ENCODE results near the gene ENC1.

The ENC1 gene

GRCh38 chr5:74626386-74627222 is 13.9 kb downstream of the ENC1 start:
- TF ChIP-seq POU2F2 (IDR thresholded peaks at IDR 0.05; ENCODE audit: low read depth, low read length), result no peak
- 0 out of 2 replicates have a peak, but pooled peaks have one; percentile 43 for TF ChIP-seq POLR2AphosphoS5 (IDR thresholded peaks at IDR 0.05; ENCODE audit: low read depth, low read length)
- no peak for TF ChIP-seq TAF1 (IDR thresholded peaks at IDR 0.05; ENCODE audit: low read depth, low read length)
- no peak for TF ChIP-seq POLR2A (IDR thresholded peaks at IDR 0.05; ENCODE audit: low read depth, low read length)
- DNase-seq (ENCODE audit: insufficient read length, low spot score) (no peak), FAIRE-seq (no peak)

DNA sequence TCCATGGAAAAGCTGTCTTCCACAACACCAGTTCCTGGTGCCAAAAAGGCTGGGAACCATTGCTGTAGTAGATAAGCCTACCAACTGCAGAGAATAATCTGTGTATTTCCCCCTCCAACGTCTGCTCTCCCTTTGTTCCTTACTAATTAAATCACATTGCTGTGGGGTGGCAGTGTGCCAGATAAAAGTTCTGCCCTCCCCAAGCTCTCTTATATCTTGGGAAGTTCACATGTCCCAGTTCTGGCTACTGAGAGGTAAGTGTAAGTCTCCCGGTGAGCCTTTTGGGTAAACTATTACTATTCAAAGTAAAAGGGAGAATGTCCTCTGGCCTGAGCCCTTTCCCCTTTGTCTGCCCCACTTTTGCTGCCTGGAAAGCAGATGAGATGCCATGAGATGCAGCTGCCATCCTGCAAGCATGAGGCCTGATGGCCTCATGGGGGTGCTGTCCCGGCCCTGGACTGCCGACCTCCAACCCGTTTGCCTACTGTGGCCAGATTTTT is 14.7 kb downstream of the ENC1 start:
- TF ChIP-seq PAX5 (IDR thresholded peaks at IDR 0.05; ENCODE audit: insufficient read depth, low read length, severe bottlenecking) (no peak), POLR2A (IDR thresholded peaks at IDR 0.05; ENCODE audit: low read depth, low read length) (no peak), POU2F2 (IDR thresholded peaks at IDR 0.05; ENCODE audit: low read depth, low read length) (no peak), SPI1 (IDR thresholded peaks at IDR 0.05; ENCODE audit: low read depth, low read length) (no peak), POLR2AphosphoS5 (IDR thresholded peaks at IDR 0.05; ENCODE audit: low read depth, low read length) (no peak), TAF1 (IDR thresholded peaks at IDR 0.05; ENCODE audit: low read depth, low read length) (no peak)
- DNase-seq (ENCODE audit: insufficient read length, low spot score), result no peak
- FAIRE-seq, result no peak

DNA sequence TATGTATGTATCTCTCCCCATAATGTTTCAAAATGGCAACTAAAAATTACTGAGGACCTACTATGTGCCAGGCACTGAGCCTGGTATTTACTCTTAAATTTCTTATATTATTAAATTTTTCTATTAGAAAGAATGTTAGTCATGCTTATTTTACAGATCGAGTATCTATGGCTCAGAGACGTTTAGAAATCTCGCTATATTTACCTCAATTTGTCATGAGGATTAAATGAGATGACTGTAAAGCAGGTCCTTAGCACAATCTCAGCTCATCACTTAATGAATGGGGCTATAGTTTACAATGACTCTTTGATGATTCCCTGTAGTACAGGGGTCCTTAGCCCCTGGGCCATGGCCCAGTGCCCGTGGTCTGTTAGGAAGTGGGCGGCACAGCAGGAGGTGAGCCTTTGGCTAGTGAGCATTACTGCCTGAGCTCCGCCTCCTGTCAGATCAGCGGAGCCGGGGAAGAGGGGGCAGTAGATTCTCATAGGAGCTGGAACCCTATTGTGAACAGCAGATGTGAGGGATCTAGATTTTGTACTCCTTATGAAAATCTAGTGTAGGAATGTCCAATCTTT is 15.5 kb downstream of the ENC1 start:
- DNase-seq (ENCODE audit: insufficient read length, low spot score), result no peak
- no peak for FAIRE-seq
- TF ChIP-seq PAX5 (IDR thresholded peaks at IDR 0.05; ENCODE audit: insufficient read depth, low read length, severe bottlenecking) (no peak), POU2F2 (IDR thresholded peaks at IDR 0.05; ENCODE audit: low read depth, low read length) (no peak), TAF1 (IDR thresholded peaks at IDR 0.05; ENCODE audit: low read depth, low read length) (no peak), POLR2AphosphoS5 (IDR thresholded peaks at IDR 0.05; ENCODE audit: low read depth, low read length) (no peak), POLR2A (IDR thresholded peaks at IDR 0.05; ENCODE audit: low read depth, low read length) (no peak), SPI1 (IDR thresholded peaks at IDR 0.05; ENCODE audit: low read depth, low read length) (no peak)

DNA sequence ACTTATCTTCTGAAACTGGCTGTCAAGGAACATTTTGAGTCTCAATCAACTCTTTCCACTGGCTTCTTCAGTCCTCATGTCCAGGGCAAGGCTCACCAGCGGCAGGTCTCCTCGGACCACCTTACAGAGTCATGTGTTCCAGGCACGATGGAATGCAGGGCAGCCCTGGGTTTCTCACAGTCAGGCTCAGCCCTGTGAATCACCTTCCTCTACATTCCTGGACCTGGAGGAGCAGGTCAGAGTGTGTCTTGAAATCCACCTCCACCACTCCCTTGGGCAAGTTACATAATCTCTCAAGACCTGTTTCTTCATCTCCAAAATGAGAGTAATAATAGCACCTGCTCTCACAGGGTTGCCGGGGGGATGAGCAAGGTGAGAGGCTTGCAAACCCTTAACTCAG is 16.0 kb downstream of the ENC1 start:
- TF ChIP-seq POU2F2 (IDR thresholded peaks at IDR 0.05; ENCODE audit: low read depth, low read length), result no peak
- TF ChIP-seq PAX5 (IDR thresholded peaks at IDR 0.05; ENCODE audit: insufficient read depth, low read length, severe bottlenecking), result no peak
- no peak for TF ChIP-seq POLR2AphosphoS5 (IDR thresholded peaks at IDR 0.05; ENCODE audit: low read depth, low read length)
- no peak for TF ChIP-seq TAF1 (IDR thresholded peaks at IDR 0.05; ENCODE audit: low read depth, low read length)
- no peak for TF ChIP-seq SPI1 (IDR thresholded peaks at IDR 0.05; ENCODE audit: low read depth, low read length)
- TF ChIP-seq POLR2A (IDR thresholded peaks at IDR 0.05; ENCODE audit: low read depth, low read length), result no peak
- no peak for DNase-seq (ENCODE audit: insufficient read length, low spot score)
- no peak for FAIRE-seq

DNA sequence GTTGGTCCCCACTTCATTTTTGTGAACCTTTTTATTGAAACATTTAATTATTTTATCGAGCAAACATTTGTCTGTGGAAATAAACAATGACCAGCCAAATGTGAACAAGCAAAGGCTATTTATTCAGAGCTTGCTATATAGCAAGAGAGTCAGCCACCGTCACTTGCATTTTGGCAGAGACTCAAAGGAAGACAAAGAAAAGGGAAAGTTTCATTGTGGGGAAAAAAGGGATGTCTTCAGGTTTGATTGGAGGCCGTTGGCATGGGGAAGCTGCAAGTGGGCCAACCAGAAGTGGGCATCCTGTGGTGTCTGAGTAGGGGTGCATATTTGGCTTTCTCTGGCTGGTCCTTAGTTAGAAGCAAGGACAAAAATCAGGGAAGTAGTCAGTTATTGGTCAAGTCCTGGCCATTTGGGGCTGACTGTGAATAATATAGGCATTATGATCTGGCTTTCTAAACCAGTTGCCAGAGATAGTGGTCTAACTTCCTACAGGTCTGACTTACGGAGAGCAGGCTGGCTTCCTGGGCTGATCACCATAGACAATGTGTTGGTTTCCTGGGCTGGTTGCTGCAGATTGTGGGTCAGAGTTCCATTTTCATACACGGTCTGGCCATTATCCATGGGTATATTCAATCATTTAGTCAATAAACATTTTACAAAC is 16.6 kb downstream of the ENC1 start:
- no peak for TF ChIP-seq SPI1 (IDR thresholded peaks at IDR 0.05; ENCODE audit: low read depth, low read length)
- FAIRE-seq (peak; percentile 13), DNase-seq (ENCODE audit: insufficient read length, low spot score) (no peak)

- TF ChIP-seq TAF1 (IDR thresholded peaks at IDR 0.05; ENCODE audit: low read depth, low read length) (no peak), PAX5 (IDR thresholded peaks at IDR 0.05; ENCODE audit: insufficient read depth, low read length, severe bottlenecking) (no peak), POLR2A (IDR thresholded peaks at IDR 0.05; ENCODE audit: low read depth, low read length) (no peak), POU2F2 (IDR thresholded peaks at IDR 0.05; ENCODE audit: low read depth, low read length) (no peak), POLR2AphosphoS5 (IDR thresholded peaks at IDR 0.05; ENCODE audit: low read depth, low read length) (no peak), SPI1 (IDR thresholded peaks at IDR 0.05; ENCODE audit: low read depth, low read length) (no peak)
- FAIRE-seq (no peak), DNase-seq (ENCODE audit: insufficient read length, low spot score) (no peak)
Measured at GRCh38 chr5:74623006-74623611, 17.4 kb downstream of the ENC1 start.

DNA sequence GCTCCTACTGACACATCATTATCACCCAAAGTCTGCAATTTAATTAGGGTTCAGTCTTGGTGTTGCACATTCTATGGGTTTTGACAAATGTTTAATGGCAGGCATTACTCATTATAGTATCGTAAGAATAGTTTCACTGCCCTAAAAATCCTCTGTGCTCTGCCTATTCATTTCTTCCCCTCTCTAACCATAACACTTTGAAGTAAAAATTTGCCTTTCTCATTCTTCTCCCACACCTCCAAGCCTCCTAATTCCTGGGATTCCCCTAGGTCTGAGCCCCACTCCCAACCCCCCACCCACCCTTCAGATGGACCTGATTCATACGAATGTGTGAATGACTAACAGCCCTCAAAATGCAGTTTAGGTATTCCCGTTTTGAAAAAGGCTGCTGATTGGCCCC is 18.4 kb downstream of the ENC1 start:
- FAIRE-seq, result peak; percentile 13
- no peak for TF ChIP-seq POLR2AphosphoS5 (IDR thresholded peaks at IDR 0.05; ENCODE audit: low read depth, low read length)
- TF ChIP-seq POU2F2 (IDR thresholded peaks at IDR 0.05; ENCODE audit: low read depth, low read length), result no peak
- no peak for TF ChIP-seq TAF1 (IDR thresholded peaks at IDR 0.05; ENCODE audit: low read depth, low read length)
- TF ChIP-seq POLR2A (IDR thresholded peaks at IDR 0.05; ENCODE audit: low read depth, low read length), result no peak
- peak; percentile 55; the same call in 1 of the 2 replicates for TF ChIP-seq SPI1 (IDR thresholded peaks at IDR 0.05; ENCODE audit: low read depth, low read length)

GRCh38 chr5:74621492-74621891 is 19.0 kb downstream of the ENC1 start:
- FAIRE-seq, result peak; percentile 9
- TF ChIP-seq TAF1 (IDR thresholded peaks at IDR 0.05; ENCODE audit: low read depth, low read length), result no peak
- no peak for TF ChIP-seq POLR2AphosphoS5 (IDR thresholded peaks at IDR 0.05; ENCODE audit: low read depth, low read length)
- TF ChIP-seq SPI1 (IDR thresholded peaks at IDR 0.05; ENCODE audit: low read depth, low read length), result no peak
- no peak for TF ChIP-seq POLR2A (IDR thresholded peaks at IDR 0.05; ENCODE audit: low read depth, low read length)
- TF ChIP-seq POU2F2 (IDR thresholded peaks at IDR 0.05; ENCODE audit: low read depth, low read length), result no peak
- no peak for TF ChIP-seq PAX5 (IDR thresholded peaks at IDR 0.05; ENCODE audit: insufficient read depth, low read length, severe bottlenecking)

More for the DNA sequence above, 18.4 kb downstream of the ENC1 start:
- no peak for DNase-seq (ENCODE audit: insufficient read length, low spot score)

GRCh38 chr5:74619308-74619707 is 21.2 kb downstream of the ENC1 start:
- no peak for TF ChIP-seq POLR2A (IDR thresholded peaks at IDR 0.05; ENCODE audit: low read depth, low read length)
- no peak for TF ChIP-seq POLR2AphosphoS5 (IDR thresholded peaks at IDR 0.05; ENCODE audit: low read depth, low read length)
- no peak for TF ChIP-seq TAF1 (IDR thresholded peaks at IDR 0.05; ENCODE audit: low read depth, low read length)
- TF ChIP-seq PAX5 (IDR thresholded peaks at IDR 0.05; ENCODE audit: insufficient read depth, low read length, severe bottlenecking), result no peak
- TF ChIP-seq POU2F2 (IDR thresholded peaks at IDR 0.05; ENCODE audit: low read depth, low read length), result no peak
- no peak for TF ChIP-seq SPI1 (IDR thresholded peaks at IDR 0.05; ENCODE audit: low read depth, low read length)
- DNase-seq (ENCODE audit: insufficient read length, low spot score), result no peak
- FAIRE-seq, result no peak

More at GRCh38 chr5:74621492-74621891, 19.0 kb downstream of the ENC1 start:
- no peak for DNase-seq (ENCODE audit: insufficient read length, low spot score)
